ENCODE results near the gene FGGY.
"Not testable (repeated sequence)": the region's sequence is repeated elsewhere in the genome, so short reads cannot be mapped to it uniquely, and the experiment has no call there.

Gene FGGY

DNA sequence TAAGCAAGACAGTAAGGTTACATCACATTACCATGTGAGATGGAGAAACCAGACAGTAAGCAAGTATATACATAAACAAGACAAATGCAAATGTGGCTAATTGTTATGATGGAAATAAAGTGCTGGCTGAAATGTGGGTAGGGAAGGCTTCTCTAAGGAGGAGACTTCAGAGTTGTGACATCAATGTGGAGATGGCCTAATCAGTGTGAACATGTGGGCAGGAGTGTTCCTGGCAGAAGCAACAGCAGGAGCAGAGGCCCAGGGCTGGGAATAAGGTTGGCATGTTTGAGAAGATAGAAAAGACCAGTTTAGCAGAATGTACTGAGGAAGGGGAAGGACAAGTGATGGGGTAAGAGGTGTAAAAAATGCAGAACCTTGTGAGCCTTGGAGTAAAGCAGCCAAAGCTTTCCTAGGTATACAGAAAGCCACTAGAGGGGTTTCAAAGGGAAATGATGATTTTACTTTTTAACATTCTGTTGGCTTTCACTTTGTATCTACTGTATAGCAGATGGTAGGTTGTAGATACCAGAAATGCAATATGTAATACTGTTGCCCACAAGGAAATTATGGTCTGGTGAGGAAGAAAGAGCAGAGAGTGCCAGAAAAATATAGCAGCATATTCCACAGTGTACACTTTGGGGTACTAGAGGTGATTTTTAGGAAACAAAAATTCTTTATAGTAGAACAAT, 197.4 kb downstream of the FGGY start:
- no peak for DNase-seq

- DNase-seq, result not testable (repeated sequence)
Measured at GRCh38 chr1:59496156-59496555, 199.3 kb downstream of the FGGY start.

GRCh38 chr1:59497616-59498015, 200.7 kb downstream of the FGGY start:
- DNase-seq, result no peak

DNA sequence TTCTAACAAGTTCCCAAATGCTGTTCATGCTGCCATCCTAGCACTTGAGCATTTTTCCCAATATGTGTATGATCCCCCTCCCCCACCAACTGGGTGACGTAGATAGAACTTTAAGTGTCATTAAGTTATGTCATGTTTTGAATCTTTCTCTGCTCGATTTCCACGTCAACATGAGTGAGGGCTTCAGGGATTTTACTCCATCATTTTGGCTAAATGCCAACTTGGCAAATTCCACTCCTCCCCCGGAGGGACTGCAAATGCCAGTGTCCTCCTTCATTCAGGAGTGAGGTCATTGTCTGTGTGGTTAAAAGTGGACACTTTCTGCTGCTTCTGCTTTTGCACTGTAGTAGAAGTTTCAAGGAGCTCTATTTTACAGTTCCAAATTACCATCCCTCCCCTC, 201.7 kb downstream of the FGGY start:
- DNase-seq, result no peak

- no peak for DNase-seq
Measured at GRCh38 chr1:59499273-59499942, 202.5 kb downstream of the FGGY start.

GRCh38 chr1:59499943-59500569, 203.2 kb downstream of the FGGY start:
- DNase-seq, result no peak

DNA sequence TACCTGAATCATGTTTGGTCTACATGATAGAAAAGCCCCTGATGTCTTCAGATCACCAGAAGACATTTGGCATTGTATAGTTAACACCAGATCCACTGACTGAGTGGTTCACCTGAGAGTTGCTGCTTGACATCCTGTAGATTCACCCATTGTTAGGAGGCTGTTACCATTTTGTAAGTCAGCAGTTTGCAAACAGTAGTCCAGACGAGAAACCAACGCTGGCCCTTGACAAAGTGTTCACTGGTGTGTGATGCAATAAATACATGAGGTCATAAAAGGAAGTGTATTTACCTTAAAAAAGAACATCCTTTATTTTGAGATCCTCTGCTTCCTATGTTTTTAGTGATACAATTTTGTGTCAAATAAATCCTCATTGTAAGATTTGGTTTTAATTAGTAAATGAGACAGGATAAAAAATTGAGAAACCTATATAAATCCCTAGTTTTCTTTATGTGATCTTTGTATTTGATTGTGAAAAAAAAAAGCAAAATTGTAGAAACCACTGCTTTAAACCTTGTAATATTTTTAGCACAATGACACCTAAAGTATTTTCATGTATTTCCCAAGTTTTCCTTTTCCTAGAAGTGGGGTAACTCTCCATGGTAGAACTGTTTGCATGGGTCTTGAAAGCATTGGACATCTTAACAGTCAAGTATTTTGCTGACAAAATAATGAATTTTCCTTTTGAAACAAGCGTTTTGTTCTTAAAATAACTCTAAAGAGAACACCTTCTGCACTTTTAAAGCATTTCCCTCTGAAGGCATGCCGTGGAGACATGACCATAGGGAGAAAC, 204.3 kb downstream of the FGGY start:
- no peak for DNase-seq

- DNase-seq, result no peak
Measured at GRCh38 chr1:59502009-59502691, 205.3 kb downstream of the FGGY start.

- DNase-seq, result no peak
Measured at GRCh38 chr1:59504276-59504675, 207.4 kb downstream of the FGGY start.

GRCh38 chr1:59505596-59506028, 208.7 kb downstream of the FGGY start:
- DNase-seq, result no peak

- DNase-seq, result peak; percentile 66
Measured at GRCh38 chr1:59506952-59507351, 210.1 kb downstream of the FGGY start.

DNA sequence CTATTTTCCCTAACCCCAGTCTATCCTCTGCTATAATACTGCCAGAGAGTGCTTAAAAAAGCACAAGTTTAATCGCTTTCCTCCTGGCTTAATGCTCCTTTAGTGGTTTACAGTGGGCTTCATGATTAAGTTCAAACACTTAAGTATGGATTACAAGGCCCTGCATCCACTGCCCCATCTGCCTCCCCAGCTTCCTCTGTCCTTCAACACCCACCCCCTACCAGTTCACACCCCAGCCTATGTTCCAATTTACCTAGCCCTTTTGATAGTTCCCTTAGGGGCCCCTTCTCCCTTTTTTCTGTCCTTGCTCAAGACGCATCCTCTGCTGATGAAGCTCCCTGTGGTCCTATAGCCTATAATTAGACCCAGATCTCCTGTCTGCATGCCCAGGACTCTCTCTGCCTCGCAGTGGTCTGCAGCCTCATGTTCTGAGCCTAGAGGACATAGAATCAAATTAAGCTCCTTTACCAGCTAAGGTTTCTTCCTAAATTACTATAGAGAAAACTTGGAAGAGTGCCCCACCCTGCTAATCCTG, 212.5 kb downstream of the FGGY start:
- DNase-seq, result no peak

- DNase-seq, result no peak
Measured at GRCh38 chr1:59510249-59510648, 213.4 kb downstream of the FGGY start.

- DNase-seq, result no peak
Measured at GRCh38 chr1:59511476-59512465, 214.9 kb downstream of the FGGY start.

DNA sequence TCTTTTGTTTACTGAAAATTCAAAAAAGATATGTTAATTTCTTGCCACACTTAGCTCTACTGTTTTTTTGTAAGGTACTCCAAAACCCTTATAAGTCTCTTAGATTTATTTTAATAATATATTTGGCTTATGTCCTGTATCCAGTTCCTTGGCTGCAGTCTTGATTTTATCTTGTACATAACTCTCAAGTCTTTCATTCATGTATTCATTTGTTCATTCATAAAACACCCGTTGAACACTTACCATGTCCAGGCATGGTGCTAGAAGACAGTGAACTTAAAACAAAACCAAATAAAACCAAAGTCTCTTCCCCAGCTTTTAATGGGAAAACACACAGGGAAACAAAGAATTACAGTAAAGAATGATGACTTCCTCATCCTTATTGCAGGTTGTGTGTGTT, 215.8 kb downstream of the FGGY start:
- no peak for DNase-seq

GRCh38 chr1:59514061-59514909, 217.4 kb downstream of the FGGY start:
- DNase-seq, result no peak

DNA sequence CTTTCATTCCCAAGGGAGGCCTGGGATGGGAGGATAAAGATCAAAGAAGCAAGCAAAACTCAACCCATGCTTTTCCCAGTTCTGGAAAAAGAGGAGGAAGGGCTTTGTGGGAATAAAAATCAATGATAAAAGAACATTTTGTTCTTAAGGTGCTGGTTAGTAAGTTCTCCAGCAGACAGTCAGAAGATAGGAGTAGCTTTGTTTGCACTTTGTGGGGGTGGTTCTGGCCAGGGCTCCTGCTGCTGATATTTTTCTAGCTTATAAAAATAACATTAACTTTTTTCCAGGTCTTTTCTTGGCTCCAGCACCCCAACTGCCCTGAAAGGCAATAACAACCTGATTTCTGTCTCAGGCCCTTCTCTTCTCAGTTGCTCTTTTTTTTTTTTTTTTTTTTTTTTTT, 220.0 kb downstream of the FGGY start:
- DNase-seq, result no peak

GRCh38 chr1:59520194-59520593, 223.3 kb downstream of the FGGY start:
- DNase-seq, result no peak

DNA sequence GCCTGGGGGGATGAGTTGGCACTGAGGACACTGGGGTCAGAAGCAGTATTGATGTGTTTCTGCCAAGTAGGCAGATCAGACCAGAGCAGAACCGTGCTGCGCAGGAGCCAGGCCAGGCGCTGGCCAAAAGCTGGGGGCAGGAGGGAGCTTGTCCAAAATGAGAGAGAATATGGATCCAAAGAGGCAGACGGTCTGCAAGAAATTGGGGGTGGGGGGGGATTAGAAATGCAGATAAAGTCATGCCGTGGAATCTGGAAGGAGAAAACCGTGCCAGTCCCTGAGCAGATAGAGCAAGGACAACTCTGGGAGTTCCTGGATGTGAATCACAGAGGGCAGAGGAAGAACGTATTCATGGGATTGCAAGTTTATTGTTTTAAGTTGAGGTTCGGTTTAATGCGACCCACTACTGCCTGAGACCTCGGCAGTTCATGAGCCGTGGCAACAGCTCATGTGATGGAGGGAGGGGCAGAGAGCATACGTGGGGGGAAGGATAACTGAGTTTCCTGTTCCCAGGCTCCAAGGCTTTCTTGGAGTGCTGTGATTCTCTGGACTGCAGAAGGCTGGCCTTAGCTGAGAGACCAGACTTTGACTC, 224.0 kb downstream of the FGGY start:
- DNase-seq, result no peak

DNA sequence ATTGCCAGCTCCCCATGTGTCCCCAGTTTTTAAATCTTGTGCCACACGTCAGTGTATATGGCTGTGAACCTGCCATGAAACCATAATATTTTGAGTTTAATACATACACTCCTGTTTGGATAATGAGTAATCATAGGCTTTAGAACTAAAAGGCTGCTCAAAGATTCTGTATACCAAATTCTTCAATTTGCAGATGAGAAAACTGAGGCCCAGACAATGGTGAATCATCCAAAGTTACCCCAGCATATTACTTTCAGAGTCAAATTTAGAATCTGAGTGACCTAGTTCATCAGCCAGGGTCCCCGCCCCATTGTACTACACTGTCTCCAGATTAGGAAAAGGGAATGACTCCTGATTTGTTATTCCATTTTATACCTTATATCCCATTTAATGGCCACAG, 224.6 kb downstream of the FGGY start:
- DNase-seq, result no peak
